Mononuclear cell (primary cell): ENCODE data around the gene SLC24A3. TPM values are rescaled to one million over a fixed set of nuclear protein-coding genes. Genes with fewer than 3 reads are reported as not detected.

Experiments
- H3K27me3 ChIP-seq: 2 replicates; pipeline ENCODE4 v1.6.0; 2011; ENCODE audit warnings: low read length, control low read depth; ENCODE audit not compliant: insufficient read depth
- H3K4me1 ChIP-seq: 2 replicates; pipeline ENCODE4 v1.5.1; 2011; ENCODE audit warnings: mild to moderate bottlenecking, low read length, control low read depth; ENCODE audit not compliant: insufficient read depth
- H3K4me3 ChIP-seq: 2 replicates; pipeline ENCODE4 v1.5.1; 2011; ENCODE audit warnings: mild to moderate bottlenecking, low read length, moderate library complexity
- H3K9me3 ChIP-seq: 2 replicates; pipeline ENCODE4 v1.5.1; 2011; ENCODE audit warnings: low read depth, mild to moderate bottlenecking, control low read depth, low read length
- total RNA-seq: library from RNA; depleted of rRNA; stranded (reverse); fragments of >200 nt; gene quantifications from one replicate; pipeline ENCODE4 v1.2.3, GENCODE V29; 2012

SLC24A3 gene
- total RNA-seq, 1 donor = 1.0 TPM

- no peaks in the 10 kb centered on the region for H3K27me3 ChIP-seq
- H3K4me3 ChIP-seq = no peak overlapping the region
- no peaks in the 10 kb centered on the region for H3K9me3 ChIP-seq
- H3K4me1 ChIP-seq = peaks cover 3% of the 10 kb centered on the region
These were observed 86.2 kb downstream of the SLC24A3 start for GRCh38 chr20:19298652-19299051.

DNA sequence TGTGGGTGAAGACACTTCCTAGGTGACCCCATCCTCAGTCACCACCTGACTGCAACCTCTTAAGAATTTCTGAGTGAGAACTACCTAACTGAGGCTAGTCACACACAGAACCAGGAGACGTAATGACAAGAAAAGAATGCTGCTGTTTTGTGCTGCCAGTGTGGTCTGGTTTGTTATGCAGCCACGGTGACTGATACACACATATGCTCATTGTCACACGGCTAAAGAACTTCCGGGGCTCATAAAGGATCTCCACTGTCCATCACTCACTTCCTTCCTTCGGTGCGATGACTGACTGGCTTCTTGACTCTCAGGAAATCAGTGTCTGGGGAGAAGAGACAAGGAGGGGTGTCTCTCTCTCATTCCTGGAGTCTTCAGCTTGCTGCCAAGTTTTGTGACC, 88.0 kb downstream of the SLC24A3 start:
- H3K4me3 ChIP-seq = no peak overlapping the region
- no peaks in the 10 kb centered on the region for H3K9me3 ChIP-seq
- H3K27me3 ChIP-seq = no peaks in the 10 kb centered on the region
- peaks cover 3% of the 10 kb centered on the region for H3K4me1 ChIP-seq

GRCh38 chr20:19301142-19301541, 88.7 kb downstream of the SLC24A3 start:
- no peaks in the 10 kb centered on the region for H3K9me3 ChIP-seq
- H3K27me3 ChIP-seq = no peaks in the 10 kb centered on the region
- H3K4me1 ChIP-seq = peaks cover 3% of the 10 kb centered on the region
- H3K4me3 ChIP-seq = no peak overlapping the region

DNA sequence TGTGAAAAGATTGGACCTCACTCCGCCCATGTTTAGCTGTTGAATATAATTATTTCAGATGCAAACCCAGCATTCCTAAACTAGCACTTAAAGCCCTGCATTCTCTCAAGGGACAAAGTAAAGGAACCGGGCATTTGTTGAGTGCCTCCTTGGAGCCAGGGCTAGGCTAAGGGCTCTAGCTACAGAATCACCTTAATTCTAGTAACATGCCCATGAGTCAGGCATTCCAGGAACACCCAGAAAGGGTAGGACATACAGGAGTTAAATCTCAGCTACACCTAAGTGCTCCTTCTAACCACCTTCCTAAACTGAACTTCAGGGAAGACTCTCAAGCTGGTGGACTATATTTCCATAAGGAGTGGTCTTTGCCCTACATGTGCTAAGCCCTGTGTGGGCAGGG, 89.4 kb downstream of the SLC24A3 start:
- Histone ChIP-seq H3K9me3 (no peaks in the 10 kb centered on the region), H3K4me1 (peaks cover 3% of the 10 kb centered on the region), H3K4me3 (no peak overlapping the region), H3K27me3 (no peaks in the 10 kb centered on the region)

DNA sequence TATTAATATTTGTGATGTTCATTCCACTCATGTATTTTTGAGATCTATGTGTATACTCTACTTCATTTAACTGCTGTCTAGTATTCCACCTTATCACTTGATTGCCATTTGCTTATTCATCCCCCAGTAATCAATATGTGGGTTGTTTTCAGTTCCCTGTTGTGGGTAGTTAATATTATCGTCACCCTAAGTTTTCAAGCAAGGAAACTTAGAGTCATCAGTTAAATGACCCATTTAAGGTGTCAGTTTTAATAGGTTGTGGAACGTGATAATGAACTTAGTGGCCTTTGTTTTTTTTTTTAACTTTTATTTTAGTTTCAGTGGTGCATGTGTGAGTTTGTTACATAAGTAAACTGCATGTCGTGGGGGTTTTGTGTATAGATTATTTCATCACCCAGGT, 90.3 kb downstream of the SLC24A3 start:
- H3K4me3 ChIP-seq = no peak overlapping the region
- H3K4me1 ChIP-seq = peaks cover 5% of the 10 kb centered on the region

GRCh38 chr20:19304389-19304788, 91.9 kb downstream of the SLC24A3 start:
- Histone ChIP-seq H3K27me3 (no peaks in the 10 kb centered on the region), H3K4me3 (no peak overlapping the region), H3K9me3 (no peaks in the 10 kb centered on the region), H3K4me1 (peaks cover 19% of the 10 kb centered on the region)

More for the DNA sequence above, 90.3 kb downstream of the SLC24A3 start:
- Histone ChIP-seq H3K9me3 (no peaks in the 10 kb centered on the region), H3K27me3 (no peaks in the 10 kb centered on the region)

GRCh38 chr20:19304886-19305415, 92.5 kb downstream of the SLC24A3 start:
- Histone ChIP-seq H3K4me3 (no peak overlapping the region), H3K27me3 (no peaks in the 10 kb centered on the region), H3K9me3 (no peaks in the 10 kb centered on the region), H3K4me1 (peaks cover 19% of the 10 kb centered on the region)

- Histone ChIP-seq H3K27me3 (no peaks in the 10 kb centered on the region), H3K9me3 (no peaks in the 10 kb centered on the region), H3K4me3 (no peak overlapping the region), H3K4me1 (peaks cover 19% of the 10 kb centered on the region)
These were observed 95.7 kb downstream of the SLC24A3 start for GRCh38 chr20:19308146-19308545.

DNA sequence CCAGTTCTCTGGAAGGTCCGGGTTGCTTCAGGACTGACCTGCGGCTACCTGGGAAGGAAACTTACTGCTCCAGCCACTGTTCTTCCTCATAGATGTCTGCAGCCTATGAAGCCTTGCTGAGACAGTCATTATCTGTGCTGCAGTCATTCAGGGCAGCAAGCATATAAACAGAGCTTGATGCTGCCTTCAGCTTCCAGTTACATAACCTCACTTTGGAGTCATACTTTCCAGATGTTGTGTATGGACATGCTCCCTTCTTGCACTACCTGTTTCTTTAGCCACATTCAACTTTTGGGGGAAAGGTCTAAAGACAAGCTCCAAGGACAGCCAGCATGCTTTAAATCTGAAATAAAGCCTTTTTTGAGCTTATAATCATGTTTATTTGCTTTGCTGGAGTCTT, 98.1 kb downstream of the SLC24A3 start:
- H3K27me3 ChIP-seq = no peaks in the 10 kb centered on the region
- H3K9me3 ChIP-seq = no peaks in the 10 kb centered on the region
- peaks cover 23% of the 10 kb centered on the region for H3K4me1 ChIP-seq
- no peak overlapping the region for H3K4me3 ChIP-seq

DNA sequence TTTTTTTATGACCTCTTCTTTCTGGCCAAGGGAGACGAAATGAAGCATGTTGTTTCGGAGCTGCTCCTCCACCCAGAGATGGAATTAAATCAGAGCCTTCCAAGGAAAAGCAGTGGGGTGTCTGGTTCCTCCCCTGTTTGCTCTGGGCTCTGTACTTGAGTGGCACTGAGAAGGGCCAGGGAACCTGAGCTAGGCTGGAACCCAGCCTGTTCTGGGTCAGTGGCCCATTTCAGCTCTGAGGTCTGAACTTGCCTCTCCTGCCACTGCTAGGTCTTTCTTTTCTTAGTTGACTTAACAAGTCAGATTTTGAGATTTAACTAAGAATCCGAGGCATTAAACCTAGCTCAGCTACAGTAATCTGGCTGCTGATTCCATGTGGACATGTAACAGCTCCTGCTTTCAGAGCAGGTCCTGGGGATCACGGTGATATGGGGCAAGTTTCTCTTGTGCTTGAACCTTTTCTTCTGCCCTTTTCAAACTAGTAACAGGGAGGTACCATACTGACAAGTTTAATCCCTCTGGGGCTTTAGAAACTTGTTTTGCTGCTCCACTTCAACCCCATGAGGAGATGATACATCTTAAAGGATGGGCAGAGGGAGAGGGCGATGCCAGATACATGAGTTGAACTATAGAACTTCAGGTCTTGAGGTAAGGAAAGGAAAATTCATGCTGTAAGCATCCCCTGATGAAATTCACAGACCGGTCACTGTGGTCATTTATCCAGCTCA, 101.1 kb downstream of the SLC24A3 start:
- no peaks in the 10 kb centered on the region for H3K9me3 ChIP-seq
- no peak overlapping the region for H3K4me3 ChIP-seq

DNA sequence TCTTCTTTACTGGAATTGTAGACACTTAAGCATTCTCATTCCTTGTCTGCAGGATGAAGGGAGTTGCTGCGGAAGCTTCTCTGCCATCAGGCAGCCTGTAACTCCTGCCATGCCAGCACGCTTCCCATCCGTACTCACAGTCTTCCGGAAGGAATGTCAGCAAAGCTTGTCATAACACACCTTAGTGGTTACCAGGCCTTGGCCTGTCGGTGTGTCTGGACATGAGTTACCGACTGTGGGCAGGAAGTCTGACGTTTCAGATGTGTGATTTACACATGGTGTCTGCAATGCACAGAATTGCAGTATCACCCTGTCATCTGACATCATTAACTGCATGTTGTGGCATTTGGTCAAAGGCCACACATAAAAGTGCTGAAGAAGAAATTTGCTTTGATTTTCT, 102.2 kb downstream of the SLC24A3 start:
- Histone ChIP-seq H3K4me1 (peaks cover 20% of the 10 kb centered on the region), H3K27me3 (no peaks in the 10 kb centered on the region), H3K9me3 (no peaks in the 10 kb centered on the region), H3K4me3 (no peak overlapping the region)

More for the DNA sequence above, 101.1 kb downstream of the SLC24A3 start:
- no peaks in the 10 kb centered on the region for H3K27me3 ChIP-seq
- H3K4me1 ChIP-seq = peaks cover 18% of the 10 kb centered on the region

- Histone ChIP-seq H3K4me3 (no peak overlapping the region), H3K27me3 (no peaks in the 10 kb centered on the region), H3K4me1 (peaks cover 29% of the 10 kb centered on the region), H3K9me3 (no peaks in the 10 kb centered on the region)
These were observed 105.0 kb downstream of the SLC24A3 start for GRCh38 chr20:19317237-19318069.

DNA sequence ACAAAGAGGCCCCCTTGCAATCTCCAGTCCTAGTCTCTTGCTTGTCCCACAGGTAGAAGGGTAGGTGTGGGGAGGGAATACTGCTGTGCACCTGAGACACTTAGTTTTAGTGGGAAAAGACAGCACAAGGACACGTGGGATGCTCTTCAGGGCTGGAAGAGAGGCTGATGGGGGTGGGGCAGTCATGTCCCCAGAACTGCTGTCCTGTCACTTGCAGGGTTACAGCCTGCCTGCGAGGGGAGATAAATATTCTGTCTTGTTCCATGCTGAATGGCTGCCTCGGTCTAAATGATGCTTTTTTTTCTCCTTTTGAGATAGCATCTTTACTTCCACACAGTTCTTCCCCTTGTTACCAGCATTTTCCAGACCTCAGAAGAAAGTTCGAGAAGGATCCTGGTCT, 106.2 kb downstream of the SLC24A3 start:
- Histone ChIP-seq H3K4me1 (peaks cover 29% of the 10 kb centered on the region), H3K27me3 (no peaks in the 10 kb centered on the region), H3K4me3 (no peak overlapping the region), H3K9me3 (no peaks in the 10 kb centered on the region)

DNA sequence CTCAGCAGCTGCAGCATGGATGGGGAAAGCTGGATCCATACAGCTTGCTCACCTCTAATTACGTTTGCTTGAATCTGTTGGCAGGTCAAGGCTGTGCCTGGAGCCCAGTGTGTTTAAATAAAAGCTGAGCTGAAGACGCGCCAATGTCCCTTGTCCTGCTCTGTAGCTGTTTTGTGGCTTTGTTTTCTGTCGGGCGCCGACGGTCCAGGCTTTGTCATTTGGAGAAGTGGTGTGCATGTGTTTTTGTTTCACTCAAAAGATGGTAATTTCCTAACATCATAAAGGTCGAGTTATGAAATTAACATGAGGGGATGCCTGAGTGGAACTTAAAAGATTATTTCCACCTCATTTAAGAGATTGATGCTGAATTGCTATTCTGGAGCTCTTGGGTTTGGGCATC, 107.6 kb downstream of the SLC24A3 start:
- no peak overlapping the region for H3K4me3 ChIP-seq
- H3K27me3 ChIP-seq = no peaks in the 10 kb centered on the region
- H3K9me3 ChIP-seq = no peaks in the 10 kb centered on the region
- H3K4me1 ChIP-seq = peaks cover 25% of the 10 kb centered on the region

DNA sequence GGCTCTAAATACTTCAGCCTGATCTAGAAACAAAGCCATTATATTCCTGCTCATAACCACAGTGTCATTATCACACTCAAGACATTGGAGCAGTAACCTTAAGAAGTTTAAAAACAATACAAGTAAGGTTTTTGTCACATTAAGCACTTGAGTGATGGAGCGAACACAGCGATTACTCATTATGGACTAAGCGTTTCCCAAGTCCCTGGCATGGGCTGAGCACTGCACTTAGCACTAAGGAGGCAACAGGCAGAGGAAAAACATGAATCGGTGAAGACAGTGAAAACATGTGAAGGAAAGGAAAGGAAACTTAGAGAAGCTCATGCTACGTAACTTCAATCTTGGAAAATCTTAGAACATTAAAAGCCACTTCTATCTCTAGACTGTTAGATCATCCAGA, 108.7 kb downstream of the SLC24A3 start:
- H3K9me3 ChIP-seq = no peaks in the 10 kb centered on the region
- H3K4me1 ChIP-seq = peaks cover 25% of the 10 kb centered on the region
- no peak overlapping the region for H3K4me3 ChIP-seq
- no peaks in the 10 kb centered on the region for H3K27me3 ChIP-seq
